ENCODE results near the gene LRRC39.
"Not testable (repeated sequence)": the region's sequence is repeated elsewhere in the genome, so short reads cannot be mapped to it uniquely, and the experiment has no call there.

Gene LRRC39

GRCh38 chr1:100178091-100178490, at the start of gene LRRC39:
Gene LRRC39, minus strand, starts transcription at chr1:100178256. Its CDS starts 9,740 bp downstream, at chr1:100168516.
- DNase-seq = no peak

GRCh38 chr1:100222428-100222827, 44.4 kb upstream of the LRRC39 start:
- DNase-seq = no peak

- DNase-seq = peak in 1 of 2 experiments; percentile 14
Observed at GRCh38 chr1:100219883-100220282, 41.8 kb upstream of the LRRC39 start.

- DNase-seq = no peak
Observed at GRCh38 chr1:100219457-100219856, 41.4 kb upstream of the LRRC39 start.

- DNase-seq = no peak
Observed at GRCh38 chr1:100217834-100218233, 39.8 kb upstream of the LRRC39 start.

GRCh38 chr1:100215101-100215500, 37.0 kb upstream of the LRRC39 start:
- DNase-seq = no peak

GRCh38 chr1:100213141-100213540, 35.1 kb upstream of the LRRC39 start:
- DNase-seq = no peak

- DNase-seq = no peak
Observed at GRCh38 chr1:100206301-100206700, 28.2 kb upstream of the LRRC39 start.

GRCh38 chr1:100205593-100205992, 27.5 kb upstream of the LRRC39 start:
- DNase-seq = not testable (repeated sequence)

- not testable (repeated sequence) for DNase-seq
Observed at GRCh38 chr1:100205103-100205502, 27.0 kb upstream of the LRRC39 start.

GRCh38 chr1:100202703-100203102, 24.6 kb upstream of the LRRC39 start:
- not testable (repeated sequence) for DNase-seq

GRCh38 chr1:100200060-100200459, 22.0 kb upstream of the LRRC39 start:
- DNase-seq = not testable (repeated sequence)

GRCh38 chr1:100198596-100198995, 20.5 kb upstream of the LRRC39 start:
- no peak for DNase-seq

GRCh38 chr1:100188617-100189016, 10.6 kb upstream of the LRRC39 start:
- DNase-seq = no peak

- DNase-seq = no peak
Observed at GRCh38 chr1:100187912-100188311, 9.9 kb upstream of the LRRC39 start.

GRCh38 chr1:100184536-100184935, 6.5 kb upstream of the LRRC39 start:
- peak; percentile 81 to 84 for DNase-seq

GRCh38 chr1:100183370-100183769, 5.3 kb upstream of the LRRC39 start:
- no peak for DNase-seq

GRCh38 chr1:100177295-100178041, 588 bp downstream of the LRRC39 start:
- DNase-seq = no peak

GRCh38 chr1:100168051-100168450, 10.0 kb downstream of the LRRC39 start:
- no peak for DNase-seq

GRCh38 chr1:100164702-100165101, 13.4 kb downstream of the LRRC39 start:
- no peak for DNase-seq

GRCh38 chr1:100164216-100164615, 13.8 kb downstream of the LRRC39 start:
- DNase-seq = no peak

- DNase-seq = no peak
Observed at GRCh38 chr1:100162881-100163280, 15.2 kb downstream of the LRRC39 start.

- no peak for DNase-seq
Observed at GRCh38 chr1:100152271-100152670, 25.8 kb downstream of the LRRC39 start.

GRCh38 chr1:100151679-100152078, 26.4 kb downstream of the LRRC39 start:
- no peak for DNase-seq

- DNase-seq = no peak
Observed at GRCh38 chr1:100147875-100148274, 30.2 kb downstream of the LRRC39 start.

Data from Kasumi-1 (cell line).